CD4-positive, alpha-beta T cell (primary cell): ENCODE results near the gene GPS2. TPM values are rescaled to one million over a fixed set of nuclear protein-coding genes. Genes with fewer than 3 reads are reported as not detected.
A peak's percentile ranks its signal among the peaks of the same experiment; 100 is the strongest.

Experiments
- ATAC-seq: fragments of 200-7000 bp; cut with Tn5 transposase; one replicate; pipeline ENCODE4 v1.10.0; 2022; ENCODE audit warnings: mild to moderate bottlenecking; ENCODE audit not compliant: poor library complexity
- CTCF ChIA-PET: fragments of 350-600 bp; sonication (Branson Sonifier 250); formaldehyde crosslinking; loops from one replicate; lab custom pipeline; 2021; ENCODE audit warnings: antibody characterized with exemption, inconsistent platforms; lab: Charles Lee
- POLR2A ChIA-PET: fragments of 350-600 bp; sonication (Branson Sonifier 250); formaldehyde crosslinking; loops from one replicate; lab custom pipeline; 2021; ENCODE audit warnings: antibody characterized with exemption, inconsistent platforms; lab: Charles Lee
- DNase-seq, 14 experiments: peaks; one replicate each; pipeline ENCODE4 v3.0.0-alpha.2; 2013 to 2020; ENCODE audit warnings: mixed read lengths in 2 of 14
- H3K27ac ChIP-seq, 2 donors: one replicate each; pipeline versions ENCODE4 v1.5.1 to v1.7.0; 2013; ENCODE audit warnings: low read length in 2 of 2, low read depth in 1 of 2, mild to moderate bottlenecking in 1 of 2
- H3K27me3 ChIP-seq, 2 experiments: 1 replicate in 1 of 2; 2 replicates in 1 of 2; pipeline versions ENCODE4 v1.6.1 to v1.7.0; 2013; ENCODE audit warnings: low read length in 2 of 2, control low read depth in 1 of 2, mild to moderate bottlenecking in 1 of 2, moderate library complexity in 1 of 2; ENCODE audit not compliant: insufficient read depth in 2 of 2, control insufficient read depth in 1 of 2
- H3K36me3 ChIP-seq: one replicate; pipeline ENCODE4 v1.6.1; 2013; ENCODE audit warnings: low read length, control low read depth; ENCODE audit not compliant: insufficient read depth
- H3K4me1 ChIP-seq: one replicate; pipeline ENCODE4 v1.6.1; 2013; ENCODE audit warnings: low read length, control low read depth; ENCODE audit not compliant: insufficient read depth
- H3K4me3 ChIP-seq: one replicate; pipeline ENCODE4 v1.5.1; 2013; ENCODE audit warnings: mild to moderate bottlenecking, low read length, moderate library complexity
- H3K9me3 ChIP-seq, 2 experiments: 1 replicate in 1 of 2; 2 replicates in 1 of 2; pipeline versions ENCODE4 v1.6.1 to v1.7.0; 2013; ENCODE audit warnings: low read length in 2 of 2, mild to moderate bottlenecking in 2 of 2, control low read depth in 1 of 2, moderate library complexity in 1 of 2; ENCODE audit not compliant: control insufficient read depth in 1 of 2, insufficient read depth in 1 of 2
- H3K27ac Mint-ChIP-seq: one replicate; pipeline ENCODE4 v1.8.0; 2020; ENCODE audit warnings: mixed read lengths
- H3K27me3 Mint-ChIP-seq: one replicate; pipeline ENCODE4 v1.8.0; 2021; ENCODE audit warnings: mixed read lengths
- H3K36me3 Mint-ChIP-seq: one replicate; pipeline ENCODE4 v1.8.0; 2021; ENCODE audit warnings: low read depth, mixed read lengths
- H3K4me1 Mint-ChIP-seq: one replicate; pipeline ENCODE4 v1.8.0; 2021; ENCODE audit warnings: low read depth, mixed read lengths
- H3K4me3 Mint-ChIP-seq: one replicate; pipeline ENCODE4 v1.8.0; 2020; ENCODE audit warnings: mild to moderate bottlenecking, mixed read lengths
- H3K9me3 Mint-ChIP-seq: one replicate; pipeline ENCODE4 v1.8.0; 2020; ENCODE audit warnings: mixed read lengths
- intact Hi-C, 2 experiments: fragments of 100-400 bp; cut with DNase I in 1 of 2; cut with micrococcal nuclease in 1 of 2; formaldehyde crosslinking; loops; one replicate each; pipeline versions ENCODE4 v1.15.1 to v1.9.0; 2023 to 2025; cut with DNase I, micrococcal nuclease
- total RNA-seq, 174 experiments: library from RNA in 2 of 174; stranded (reverse) in 2 of 174; gene quantifications; one replicate each; pipeline ENCODE4 v1.2.3 and lab custom pipeline; 2021 to 2026
- TF ChIP-seq, protein P1 (sequence below): fragments of 200-600 bp; IDR thresholded peaks from one replicate; pipeline ENCODE4 v1.8.0; 2022; ENCODE audit warnings: antibody characterized with exemption, mild to moderate bottlenecking

Gene GPS2
- total RNA-seq, 2 experiments from 2014 or later, result 122 to 140 TPM

GRCh38 chr17:7315570-7316235 lies 543 bp upstream of the GPS2 start:
- intact Hi-C loops, result loop anchor here (2.0 to 5.0 kb wide), 2 partner anchors 13 to 372 kb away; partner anchors contain the start of genes NEURL4 (in 1 of the 2), TP53 (in 1 of the 2) and WRAP53 (in 1 of the 2)
- Histone ChIP-seq H3K27me3 (no peaks in the 10 kb centered on the region), H3K27ac (peak overlapping the region; percentile 82 to 92), H3K9me3 (no peaks in the 10 kb centered on the region), H3K4me3 (peak overlapping the region; percentile 86), H3K36me3 (peaks cover 67% of the 10 kb centered on the region), H3K4me1 (peaks cover 51% of the 10 kb centered on the region)
- H3K27me3 Mint-ChIP-seq, result no peaks in the 10 kb centered on the region
- ChIA-PET CTCF (interaction anchor here (1.1 to 1.2 kb wide), 2 partner anchors 20 to 21 kb away, joined by 3 read pairs; partner anchors contain the start of gene ACAP1), POLR2A (interaction anchor here (0.7 to 5.4 kb wide), 11 partner anchors 14 to 369 kb away, joined by 3 to 46 read pairs (median 6); partner anchors contain the start of genes ACADVL, ACAP1, DLG4 and DVL2)
- TF ChIP-seq, protein P1, sequence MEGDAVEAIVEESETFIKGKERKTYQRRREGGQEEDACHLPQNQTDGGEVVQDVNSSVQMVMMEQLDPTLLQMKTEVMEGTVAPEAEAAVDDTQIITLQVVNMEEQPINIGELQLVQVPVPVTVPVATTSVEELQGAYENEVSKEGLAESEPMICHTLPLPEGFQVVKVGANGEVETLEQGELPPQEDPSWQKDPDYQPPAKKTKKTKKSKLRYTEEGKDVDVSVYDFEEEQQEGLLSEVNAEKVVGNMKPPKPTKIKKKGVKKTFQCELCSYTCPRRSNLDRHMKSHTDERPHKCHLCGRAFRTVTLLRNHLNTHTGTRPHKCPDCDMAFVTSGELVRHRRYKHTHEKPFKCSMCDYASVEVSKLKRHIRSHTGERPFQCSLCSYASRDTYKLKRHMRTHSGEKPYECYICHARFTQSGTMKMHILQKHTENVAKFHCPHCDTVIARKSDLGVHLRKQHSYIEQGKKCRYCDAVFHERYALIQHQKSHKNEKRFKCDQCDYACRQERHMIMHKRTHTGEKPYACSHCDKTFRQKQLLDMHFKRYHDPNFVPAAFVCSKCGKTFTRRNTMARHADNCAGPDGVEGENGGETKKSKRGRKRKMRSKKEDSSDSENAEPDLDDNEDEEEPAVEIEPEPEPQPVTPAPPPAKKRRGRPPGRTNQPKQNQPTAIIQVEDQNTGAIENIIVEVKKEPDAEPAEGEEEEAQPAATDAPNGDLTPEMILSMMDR, result no peak
- peaks cover 77% of the 10 kb centered on the region for H3K36me3 Mint-ChIP-seq
- peaks cover 51% of the 10 kb centered on the region for H3K4me1 Mint-ChIP-seq
- peak overlapping the region; percentile 95 for H3K27ac Mint-ChIP-seq
- no peaks in the 10 kb centered on the region for H3K9me3 Mint-ChIP-seq
- ATAC-seq (peak; percentile 1), DNase-seq (peak in 2 of 14 experiments; percentile 33 to 51)
- peak overlapping the region; percentile 97 for H3K4me3 Mint-ChIP-seq

DNA sequence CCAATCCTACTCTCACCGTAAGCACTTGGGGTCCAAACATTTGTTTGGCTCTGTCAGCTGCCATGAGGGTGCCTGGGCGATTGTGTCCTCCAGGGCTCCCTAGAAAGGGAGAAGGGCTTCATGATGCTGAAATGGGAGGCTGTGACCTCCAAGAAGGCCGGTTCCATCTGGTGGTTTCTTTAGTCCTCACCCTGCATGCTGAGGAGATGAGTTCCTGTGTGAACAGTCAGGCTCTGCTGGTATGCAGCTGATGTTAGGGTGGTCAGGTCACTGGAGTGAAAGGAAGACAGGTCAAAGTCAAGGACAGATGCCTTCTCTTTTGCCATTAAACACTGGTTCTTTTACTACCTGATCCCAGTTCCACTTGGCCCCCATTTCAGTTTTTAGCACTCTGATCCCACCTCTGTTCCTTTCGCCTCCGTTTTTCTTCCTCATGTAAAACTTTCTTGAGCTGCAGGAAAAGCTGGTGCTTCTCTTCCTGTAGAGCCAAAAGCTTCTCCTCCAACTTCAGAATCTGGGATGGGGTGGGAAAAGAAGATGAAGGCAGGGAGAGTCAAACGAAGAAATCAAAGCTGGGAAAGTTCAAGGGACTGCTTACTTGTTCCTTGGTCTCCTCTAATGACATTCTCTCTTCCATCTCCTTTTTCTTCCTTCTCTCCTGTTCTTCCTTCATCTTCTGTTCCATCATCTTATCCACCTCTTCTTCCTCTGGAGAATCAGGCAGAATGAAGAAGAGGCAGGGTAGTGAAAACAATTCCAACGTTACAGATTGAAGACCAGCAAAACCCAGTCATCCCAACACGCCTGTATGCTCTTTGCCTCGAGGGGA lies 1.1 kb downstream of the GPS2 start:
- Mint-ChIP-seq H3K4me3 (peak overlapping the region; percentile 85), H3K27ac (peak overlapping the region; percentile 95), H3K36me3 (peaks cover 88% of the 10 kb centered on the region), H3K9me3 (no peaks in the 10 kb centered on the region), H3K4me1 (peaks cover 67% of the 10 kb centered on the region), H3K27me3 (no peaks in the 10 kb centered on the region)
- POLR2A ChIA-PET, result interaction anchor here (1.3 to 5.4 kb wide), 7 partner anchors 16 to 806 kb away, joined by 4 to 46 read pairs (median 6); partner anchors contain the start of genes ACAP1, NEURL4, PHF23 and TP53
- TF ChIP-seq, protein P1, result no peak
- H3K4me1 ChIP-seq, result peaks cover 67% of the 10 kb centered on the region
- H3K9me3 ChIP-seq, result no peaks in the 10 kb centered on the region
- ATAC-seq (no peak), DNase-seq (no peak)
- peak overlapping the region; percentile 86 for H3K4me3 ChIP-seq
- intact Hi-C loops, result loop anchor here in 1 of 2 experiments (2.0 kb wide), 1 partner anchor 15 kb away; the partner anchor contains the start of gene NEURL4
- H3K36me3 ChIP-seq, result peaks cover 78% of the 10 kb centered on the region
- no peaks in the 10 kb centered on the region for H3K27me3 ChIP-seq
- CTCF ChIA-PET, result interaction anchor here (0.7 to 1.6 kb wide), 3 partner anchors 14 to 34 kb away, joined by 3 to 7 read pairs (median 4); partner anchors contain the start of gene ACAP1
- H3K27ac ChIP-seq, result peak overlapping the region; percentile 79 to 82
